Measurements from ENCODE around the gene SEMA3A. TPM values are rescaled to one million over a fixed set of nuclear protein-coding genes. Genes with fewer than 3 reads are reported as not detected.

Gene SEMA3A
- total and polyA plus RNA-seq, 8 donors = 6.1 to 32.5 (median 23.8) TPM

- H3K9me3 ChIP-seq = no peaks in the 10 kb centered on the region
- no peaks in the 10 kb centered on the region for H3K27me3 ChIP-seq
- ATAC-seq (no peak), DNase-seq (no peak)
- no peak for TF ChIP-seq CTCF (IDR thresholded peaks at IDR 0.05)
- H3K4me3 ChIP-seq = no peak overlapping the region
- intact Hi-C loops (cut with DNase I) = loop anchor here in 1 of 2 donors (5.0 kb wide), 1 partner anchor 1048 kb away; no protein-coding TSS in a partner anchor
- no peak overlapping the region for H3K27ac ChIP-seq
- no peaks in the 10 kb centered on the region for H3K36me3 ChIP-seq
- H3K4me1 ChIP-seq = peaks cover 0 to 10% of the 10 kb centered on the region in 2 donors
Observed at GRCh38 chr7:83934118-83934734, 260.4 kb downstream of the SEMA3A start.

DNA sequence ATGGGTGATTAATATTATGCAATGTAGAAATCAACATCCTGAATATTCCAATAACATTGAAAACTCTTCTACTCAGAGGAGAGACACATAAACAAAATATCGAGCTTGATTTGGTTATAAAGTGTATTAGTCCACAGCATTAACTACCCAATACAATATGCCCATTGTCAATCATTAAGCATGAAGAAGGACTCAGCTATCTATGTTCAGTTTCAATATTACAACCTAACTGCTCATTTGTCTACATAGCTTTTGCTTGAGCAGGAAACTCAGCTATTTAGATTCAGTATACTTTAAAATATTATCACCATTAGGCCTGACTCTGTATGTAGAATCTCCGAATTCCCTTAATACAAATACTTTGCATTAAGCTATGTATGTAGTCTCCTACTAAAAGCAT lies 262.6 kb downstream of the SEMA3A start:
- intact Hi-C loops (cut with DNase I) = loop anchor here in 1 of 2 donors (5.0 kb wide), 1 partner anchor 1050 kb away; no protein-coding TSS in a partner anchor

GRCh38 chr7:83930262-83930661 lies 264.3 kb downstream of the SEMA3A start:
- ATAC-seq (no peak), DNase-seq (no peak)
- Histone ChIP-seq H3K27me3 (no peaks in the 10 kb centered on the region), H3K4me3 (no peak overlapping the region), H3K9me3 (no peaks in the 10 kb centered on the region), H3K4me1 (no peaks in the 10 kb centered on the region), H3K27ac (no peak overlapping the region), H3K36me3 (no peaks in the 10 kb centered on the region)
- no peak for TF ChIP-seq CTCF (IDR thresholded peaks at IDR 0.05)
- intact Hi-C loops (cut with DNase I) = loop anchor here in 1 of 2 donors (5.0 kb wide), 1 partner anchor 1052 kb away; no protein-coding TSS in a partner anchor

More for the DNA sequence above, 262.6 kb downstream of the SEMA3A start:
- H3K27ac ChIP-seq = no peak overlapping the region
- no peaks in the 10 kb centered on the region for H3K36me3 ChIP-seq
- peaks cover 0 to 10% of the 10 kb centered on the region in 2 donors for H3K4me1 ChIP-seq
- DNase-seq (no peak), ATAC-seq (no peak)
- no peaks in the 10 kb centered on the region for H3K9me3 ChIP-seq
- TF ChIP-seq CTCF (IDR thresholded peaks at IDR 0.05) = no peak
- H3K4me3 ChIP-seq = no peak overlapping the region
- H3K27me3 ChIP-seq = no peaks in the 10 kb centered on the region

DNA sequence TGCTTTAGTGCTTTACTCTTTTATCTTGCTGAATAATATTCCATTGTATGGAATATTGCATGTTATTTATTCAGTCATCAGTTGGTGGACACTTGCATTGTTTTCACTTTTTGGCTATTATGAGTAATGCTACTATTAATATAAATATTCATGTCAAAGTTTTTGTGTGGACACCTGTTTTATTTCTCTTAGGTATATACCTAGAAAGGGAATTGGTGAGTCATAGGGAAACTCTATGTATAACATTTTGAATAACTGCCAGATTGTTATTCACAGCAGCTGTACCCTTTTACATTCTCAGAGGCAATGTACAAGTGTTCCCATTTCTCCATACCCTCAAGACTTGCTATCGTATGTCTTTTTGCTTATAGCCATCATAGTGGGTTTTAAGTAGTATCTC lies 268.7 kb downstream of the SEMA3A start:
- Histone ChIP-seq H3K36me3 (no peaks in the 10 kb centered on the region), H3K27me3 (no peaks in the 10 kb centered on the region), H3K4me1 (no peaks in the 10 kb centered on the region), H3K27ac (no peak overlapping the region), H3K9me3 (no peaks in the 10 kb centered on the region), H3K4me3 (no peak overlapping the region)
- DNase-seq (no peak), ATAC-seq (no peak)
- no peak for TF ChIP-seq CTCF (IDR thresholded peaks at IDR 0.05)
- intact Hi-C loops (cut with DNase I) = no loop called here

DNA sequence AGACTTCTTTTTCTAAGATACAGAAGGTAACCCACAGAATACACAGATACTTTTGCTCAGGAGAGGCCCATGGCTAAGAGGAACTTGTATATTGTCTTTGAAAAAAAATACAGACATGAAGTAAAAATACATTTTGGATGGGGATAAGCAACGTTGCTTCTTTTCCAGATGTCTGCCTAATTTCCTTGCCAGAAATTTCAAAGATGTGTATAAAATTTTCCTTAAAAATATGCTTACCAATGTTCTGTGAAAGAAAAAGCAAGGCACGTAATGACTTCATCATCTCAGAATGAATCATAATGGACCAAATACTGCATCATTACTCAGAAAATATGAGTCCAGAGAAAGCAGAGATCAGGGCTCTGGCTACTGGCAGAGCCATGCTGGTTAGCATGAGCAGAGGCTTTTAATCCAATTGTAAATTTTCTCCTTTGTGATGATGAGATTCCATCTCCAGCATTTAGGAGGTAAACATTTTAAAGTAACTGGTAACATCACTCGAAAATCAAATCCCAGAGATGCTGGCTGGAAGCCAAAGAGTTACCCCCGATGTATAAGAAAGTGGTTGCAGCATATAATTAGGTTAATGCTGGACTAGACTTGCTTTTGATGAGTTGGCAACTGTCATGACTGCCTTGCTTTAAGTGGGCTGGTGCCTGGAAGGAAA lies 272.5 kb downstream of the SEMA3A start:
- Histone ChIP-seq H3K4me1 (no peaks in the 10 kb centered on the region), H3K36me3 (no peaks in the 10 kb centered on the region), H3K27me3 (no peaks in the 10 kb centered on the region), H3K4me3 (no peak overlapping the region), H3K9me3 (no peaks in the 10 kb centered on the region), H3K27ac (no peak overlapping the region)
- intact Hi-C loops (cut with DNase I) = no loop called here
- peak in 1 of 4 donors; percentile 45 for DNase-seq
- ATAC-seq = no peak
- TF ChIP-seq CTCF (IDR thresholded peaks at IDR 0.05) = no peak
